DOHH2 (cell line): ENCODE measurements around the gene FIZ1.

ENCODE experiments used
- H3F3A ChIP-seq: fragments of 200-600 bp; sonication (generic), shearing (Covaris generic); 2 replicates; pipeline ENCODE4 v1.6.0; 2016; ENCODE audit warnings: antibody characterized with exemption, mild to moderate bottlenecking; ENCODE audit not compliant: control insufficient read depth, insufficient read depth
- H3K27ac ChIP-seq: fragments of 200-600 bp; sonication (generic); 2 replicates; pipeline ENCODE4 v1.5.1; 2014; ENCODE audit warnings: low read depth, mild to moderate bottlenecking, low read length, moderate library complexity
- H3K27me3 ChIP-seq: fragments of 200-600 bp; sonication (generic); 2 replicates; pipeline ENCODE4 v1.6.1; 2014; ENCODE audit warnings: mild to moderate bottlenecking, low read length, mixed read lengths; ENCODE audit not compliant: control insufficient read depth
- H3K36me3 ChIP-seq: fragments of 200-600 bp; sonication (generic); 2 replicates; pipeline ENCODE4 v1.6.1; 2014; ENCODE audit warnings: mild to moderate bottlenecking, low read length, moderate library complexity, mixed read lengths; ENCODE audit not compliant: control insufficient read depth
- H3K4me1 ChIP-seq: fragments of 200-600 bp; sonication (generic); 2 replicates; pipeline ENCODE4 v1.6.1; 2014; ENCODE audit warnings: mild to moderate bottlenecking, low read length, mixed read lengths; ENCODE audit not compliant: control insufficient read depth
- H3K4me2 ChIP-seq: fragments of 200-600 bp; sonication (generic); 2 replicates; pipeline ENCODE4 v1.6.0; 2014; ENCODE audit warnings: mild to moderate bottlenecking, low read length, moderate library complexity
- H3K4me3 ChIP-seq: fragments of 200-600 bp; sonication (generic); 2 replicates; pipeline ENCODE4 v1.5.1; 2014; ENCODE audit warnings: mild to moderate bottlenecking, low read length, mixed read lengths
- H3K79me2 ChIP-seq: fragments of 200-600 bp; sonication (generic); 2 replicates; pipeline ENCODE4 v1.6.1; 2014; ENCODE audit warnings: mild to moderate bottlenecking, low read length, mixed read lengths; ENCODE audit not compliant: control insufficient read depth
- H3K9me2 ChIP-seq: fragments of 200-600 bp; sonication (generic); replicated peaks from 2 replicates; pipeline ENCODE4 v1.6.1; 2014; ENCODE audit warnings: mild to moderate bottlenecking, low read length, mixed read lengths; ENCODE audit not compliant: control insufficient read depth
- H3K9me3 ChIP-seq: fragments of 200-600 bp; sonication (generic); 2 replicates; pipeline ENCODE4 v1.6.1; 2014; ENCODE audit warnings: antibody characterized with exemption, low read length, mixed read lengths; ENCODE audit not compliant: control insufficient read depth, insufficient read depth
- H4K20me1 ChIP-seq: fragments of 200-600 bp; sonication (generic); 2 replicates; pipeline ENCODE4 v1.6.0; 2014; ENCODE audit warnings: low read depth, mild to moderate bottlenecking, antibody characterized with exemption, low read length, moderate library complexity; ENCODE audit not compliant: control insufficient read depth, insufficient read depth
- CTCF ChIP-seq: fragments of 200-600 bp; sonication (generic); IDR thresholded peaks from one replicate; pipeline ENCODE4 v1.5.1; 2014; ENCODE audit warnings: antibody characterized with exemption, mild to moderate bottlenecking, low read depth, low read length; ENCODE audit not compliant: poor library complexity, severe bottlenecking
- EZH2phosphoT487 ChIP-seq: fragments of 200-600 bp; sonication (generic); IDR thresholded peaks from 2 replicates; pipeline ENCODE4 v1.6.1; 2017; ENCODE audit warnings: borderline replicate concordance, mild to moderate bottlenecking, antibody characterized with exemption, low read length, moderate library complexity, mixed read lengths

The FIZ1 gene

DNA sequence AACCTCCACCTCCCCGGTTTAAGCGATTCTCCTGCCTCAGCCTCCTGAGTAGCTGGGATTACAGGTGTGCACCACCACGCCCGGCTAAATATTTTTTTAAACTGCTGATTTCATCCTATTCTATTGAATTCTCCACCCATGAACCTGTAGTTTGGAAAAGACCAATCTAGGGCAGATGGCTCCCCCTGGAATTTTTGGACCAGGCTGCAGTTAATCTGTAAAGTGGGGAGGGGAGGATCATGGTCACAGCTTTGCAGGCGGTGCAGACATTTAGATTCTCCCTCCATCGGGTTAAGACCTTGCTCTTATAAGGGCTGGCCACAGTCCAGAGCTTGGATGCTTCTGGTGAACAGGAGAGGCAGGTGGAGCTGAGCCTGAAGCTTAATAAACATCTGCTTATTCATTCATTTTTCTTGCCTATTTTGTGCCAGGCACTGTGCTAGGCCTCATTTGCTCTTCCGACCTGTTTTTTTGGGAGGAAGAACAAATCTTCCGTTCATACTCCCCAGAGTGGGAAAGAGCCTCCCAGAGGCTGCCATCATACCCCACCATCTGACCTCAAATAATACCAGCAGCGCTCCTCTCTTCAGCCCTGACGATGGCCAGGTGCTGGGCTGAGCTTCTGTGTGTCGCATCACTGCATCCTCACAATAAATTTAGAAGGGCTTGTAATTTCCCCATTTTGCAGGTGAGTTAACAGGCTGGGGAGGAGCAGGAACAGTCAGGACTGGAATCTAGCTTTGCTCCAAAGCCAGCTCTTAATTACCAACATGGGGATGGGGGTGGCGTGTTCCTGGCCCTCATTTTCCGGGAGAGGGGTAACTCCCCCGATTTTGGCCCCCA, 47.8 kb upstream of the FIZ1 start:
- no peaks in the 10 kb centered on the region for H3K9me2 ChIP-seq
- H3K4me2 ChIP-seq, result peak overlapping the region; percentile 87
- peaks cover 58% of the 10 kb centered on the region for H3K4me1 ChIP-seq
- no peak for TF ChIP-seq CTCF
- TF ChIP-seq EZH2phosphoT487, result no peak
- peak overlapping the region; percentile 94 for H3K4me3 ChIP-seq
- H3K9me3 ChIP-seq, result no peaks in the 10 kb centered on the region
- H3K27ac ChIP-seq, result peak overlapping the region; percentile 99
- H3K27me3 ChIP-seq, result no peaks in the 10 kb centered on the region
- H3K36me3 ChIP-seq, result peaks cover 83% of the 10 kb centered on the region
- peaks cover 26% of the 10 kb centered on the region for H3F3A ChIP-seq
- H4K20me1 ChIP-seq, result no peaks in the 10 kb centered on the region
- peaks cover 85% of the 10 kb centered on the region for H3K79me2 ChIP-seq

DNA sequence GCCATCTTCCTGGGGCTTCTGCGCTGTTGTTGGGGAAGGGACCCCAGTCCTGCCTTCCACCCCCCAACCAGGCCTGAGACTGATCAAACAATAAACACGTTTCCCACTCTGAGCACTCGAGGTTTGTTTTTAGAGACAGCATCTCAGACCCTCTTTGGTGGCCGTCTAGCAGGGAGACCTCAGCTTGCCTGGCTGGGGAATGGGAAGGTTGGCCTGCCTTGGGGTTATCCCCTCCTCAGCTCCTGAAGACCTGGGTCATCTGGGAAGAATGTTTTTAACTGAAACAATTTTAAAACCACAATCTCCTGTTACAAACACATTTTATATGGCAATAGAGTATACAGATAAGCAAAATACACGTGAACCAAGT, 46.2 kb upstream of the FIZ1 start:
- Histone ChIP-seq H3K4me3 (peak overlapping the region; percentile 95), H4K20me1 (no peaks in the 10 kb centered on the region), H3K36me3 (peaks cover 71% of the 10 kb centered on the region), H3K27ac (peak overlapping the region; percentile 99), H3F3A (peaks cover 34% of the 10 kb centered on the region), H3K4me1 (peaks cover 60% of the 10 kb centered on the region), H3K4me2 (peak overlapping the region; percentile 87), H3K27me3 (no peaks in the 10 kb centered on the region), H3K9me2 (no peaks in the 10 kb centered on the region), H3K9me3 (no peaks in the 10 kb centered on the region), H3K79me2 (peaks cover 89% of the 10 kb centered on the region)
- TF ChIP-seq CTCF (no peak), EZH2phosphoT487 (no peak)

DNA sequence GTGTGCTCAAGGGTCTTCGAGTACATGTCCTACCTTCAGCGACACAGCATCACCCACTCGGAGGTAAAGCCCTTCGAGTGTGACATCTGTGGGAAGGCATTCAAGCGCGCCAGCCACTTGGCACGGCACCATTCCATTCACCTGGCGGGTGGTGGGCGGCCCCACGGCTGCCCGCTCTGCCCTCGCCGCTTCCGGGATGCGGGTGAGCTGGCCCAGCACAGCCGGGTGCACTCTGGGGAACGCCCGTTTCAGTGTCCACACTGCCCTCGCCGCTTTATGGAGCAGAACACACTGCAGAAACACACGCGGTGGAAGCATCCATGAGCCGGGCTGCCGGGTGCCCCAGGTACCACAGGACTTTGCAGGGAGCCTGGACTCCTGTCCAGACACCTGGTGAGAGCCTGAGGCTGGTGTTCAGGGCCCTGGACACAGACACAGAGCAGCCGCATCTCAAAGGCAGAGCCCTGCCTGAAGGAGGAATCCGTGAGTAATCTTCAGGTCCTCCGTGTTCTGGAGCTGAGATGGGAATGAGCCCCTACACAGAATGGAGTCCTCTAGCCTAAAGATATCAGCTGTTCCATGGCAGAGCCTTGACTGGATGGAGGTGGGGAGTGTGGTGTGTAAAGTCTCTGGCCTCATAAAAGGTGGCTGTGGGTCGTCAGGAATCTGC, 45.7 kb upstream of the FIZ1 start:
- Histone ChIP-seq H3K4me2 (peak overlapping the region; percentile 87), H3K9me2 (no peaks in the 10 kb centered on the region), H4K20me1 (no peaks in the 10 kb centered on the region), H3K36me3 (peaks cover 66% of the 10 kb centered on the region), H3K4me1 (peaks cover 63% of the 10 kb centered on the region), H3K27me3 (no peaks in the 10 kb centered on the region), H3K4me3 (peak overlapping the region; percentile 95), H3K9me3 (no peaks in the 10 kb centered on the region), H3K27ac (peak overlapping the region; percentile 99), H3F3A (peaks cover 38% of the 10 kb centered on the region), H3K79me2 (peaks cover 83% of the 10 kb centered on the region)
- TF ChIP-seq EZH2phosphoT487 (no peak), CTCF (no peak)
